GM12865 (cell line): ENCODE measurements around the gene RTKN.

ENCODE experiments used
- DNase-seq: peaks from one replicate; pipeline ENCODE4 v3.0.0; 2010; ENCODE audit warnings: low read depth
- H3K4me3 ChIP-seq: 2 replicates; pipeline ENCODE4 v1.5.1; 2011; ENCODE audit warnings: mild to moderate bottlenecking, low read depth, low read length, control low read depth
- CTCF ChIP-seq: IDR thresholded peaks from 2 replicates; pipeline ENCODE4 v1.5.1; 2011; ENCODE audit warnings: low read length, control low read depth, low read depth, inconsistent platforms; ENCODE audit not compliant: insufficient read depth; ENCODE audit errors: missing control alignments

Gene RTKN

GRCh38 chr2:74439803-74440377 is 1.8 kb downstream of the RTKN start:
- DNase-seq = no peak
- TF ChIP-seq CTCF = no peak
- H3K4me3 ChIP-seq = no peak overlapping the region

- no peak for DNase-seq
- H3K4me3 ChIP-seq = no peak overlapping the region
- no peak for TF ChIP-seq CTCF
Observed at GRCh38 chr2:74439373-74439772, 2.4 kb downstream of the RTKN start.

GRCh38 chr2:74438248-74438647 is 3.5 kb downstream of the RTKN start:
- H3K4me3 ChIP-seq = no peak overlapping the region
- no peak for TF ChIP-seq CTCF
- DNase-seq = no peak

GRCh38 chr2:74436848-74437695 is 4.7 kb downstream of the RTKN start:
- no peak overlapping the region for H3K4me3 ChIP-seq
- DNase-seq = no peak
- no peak for TF ChIP-seq CTCF

GRCh38 chr2:74436111-74436805 is 5.5 kb downstream of the RTKN start:
- no peak overlapping the region for H3K4me3 ChIP-seq
- no peak for TF ChIP-seq CTCF
- no peak for DNase-seq

- no peak overlapping the region for H3K4me3 ChIP-seq
- no peak for TF ChIP-seq CTCF
- no peak for DNase-seq
Observed at GRCh38 chr2:74430502-74430901, 11.2 kb downstream of the RTKN start.
